Measurements from ENCODE around the gene RMND1. TPM values are rescaled to one million over a fixed set of nuclear protein-coding genes. Genes with fewer than 3 reads are reported as not detected.

RMND1 gene
- total and polyA plus RNA-seq, 9 of the 15 experiments (the other 6 are each of a cell fraction or from before 2014, with no cell fraction given): 26.9 to 47.8 (median 36.2) TPM

DNA sequence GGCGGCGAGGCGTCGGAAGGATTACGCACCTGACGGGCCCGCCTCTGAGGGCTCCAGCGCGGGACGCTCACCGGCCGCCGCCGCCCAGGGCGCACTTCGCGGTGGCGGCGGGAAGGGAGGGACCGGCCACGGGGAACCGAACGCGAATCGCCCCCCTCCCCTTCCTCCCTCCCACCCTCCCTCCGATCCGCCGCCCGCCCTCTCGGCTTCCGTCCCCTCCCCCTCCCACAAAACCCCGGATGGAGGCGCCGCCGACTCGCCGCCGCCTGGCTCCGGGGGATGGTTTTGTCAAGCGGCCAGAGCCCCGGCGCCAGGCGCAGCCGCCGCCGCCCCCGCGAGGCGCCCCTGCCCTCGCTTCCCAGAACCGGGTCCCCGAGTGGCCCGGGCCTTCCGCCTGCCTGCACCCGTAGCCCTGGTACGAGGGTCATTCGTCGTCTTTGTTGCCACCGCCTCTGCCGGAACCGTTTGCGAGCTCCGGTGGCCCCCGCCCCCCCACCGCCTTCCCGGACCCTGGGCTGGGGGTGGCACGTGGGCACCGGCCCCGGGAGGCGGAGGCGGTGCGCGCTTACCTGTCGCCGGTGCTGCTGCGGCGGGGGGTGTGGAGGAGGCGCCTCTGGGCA lies 61.0 kb downstream of the RMND1 start (continued):
- TF ChIP-seq, protein P1, sequence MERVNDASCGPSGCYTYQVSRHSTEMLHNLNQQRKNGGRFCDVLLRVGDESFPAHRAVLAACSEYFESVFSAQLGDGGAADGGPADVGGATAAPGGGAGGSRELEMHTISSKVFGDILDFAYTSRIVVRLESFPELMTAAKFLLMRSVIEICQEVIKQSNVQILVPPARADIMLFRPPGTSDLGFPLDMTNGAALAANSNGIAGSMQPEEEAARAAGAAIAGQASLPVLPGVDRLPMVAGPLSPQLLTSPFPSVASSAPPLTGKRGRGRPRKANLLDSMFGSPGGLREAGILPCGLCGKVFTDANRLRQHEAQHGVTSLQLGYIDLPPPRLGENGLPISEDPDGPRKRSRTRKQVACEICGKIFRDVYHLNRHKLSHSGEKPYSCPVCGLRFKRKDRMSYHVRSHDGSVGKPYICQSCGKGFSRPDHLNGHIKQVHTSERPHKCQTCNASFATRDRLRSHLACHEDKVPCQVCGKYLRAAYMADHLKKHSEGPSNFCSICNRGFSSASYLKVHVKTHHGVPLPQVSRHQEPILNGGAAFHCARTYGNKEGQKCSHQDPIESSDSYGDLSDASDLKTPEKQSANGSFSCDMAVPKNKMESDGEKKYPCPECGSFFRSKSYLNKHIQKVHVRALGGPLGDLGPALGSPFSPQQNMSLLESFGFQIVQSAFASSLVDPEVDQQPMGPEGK (CRISPR knock-in tag; IDR thresholded peaks at IDR 0.05; ENCODE audit: borderline replicate concordance): no peak
- TF ChIP-seq RBM22 (IDR thresholded peaks at IDR 0.05; ENCODE audit: low read depth, low read length, poor library complexity, severe bottlenecking) (peak; percentile 94), LARP7 (IDR thresholded peaks at IDR 0.05) (no peak), WHSC1 (IDR thresholded peaks at IDR 0.05; ENCODE audit: low read length) (no peak), MCM5 (IDR thresholded peaks at IDR 0.05; ENCODE audit: low read depth) (no peak), HEY1 (CRISPR knock-in tag; IDR thresholded peaks at IDR 0.05; ENCODE audit: borderline replicate concordance) (no peak), KHSRP (IDR thresholded peaks at IDR 0.05) (no peak), HIVEP1 (CRISPR knock-in tag; IDR thresholded peaks at IDR 0.05) (no peak), NFXL1 (CRISPR knock-in tag; IDR thresholded peaks at IDR 0.05) (no peak), NFYB (IDR thresholded peaks at IDR 0.05; ENCODE audit: extremely low read depth, insufficient read length) (no peak), RBM14 (IDR thresholded peaks at IDR 0.05; ENCODE audit: borderline replicate concordance, insufficient read depth, low read depth, low read length) (peak; percentile 90; the same call in 1 of the 2 replicates), HMG20B (CRISPR knock-in tag; IDR thresholded peaks at IDR 0.05) (no peak), ZNF239 (CRISPR knock-in tag; IDR thresholded peaks at IDR 0.05) (no peak), CHD2 (IDR thresholded peaks at IDR 0.05; ENCODE audit: low read depth, low read length) (no peak), SIN3A (IDR thresholded peaks at IDR 0.05; ENCODE audit: borderline replicate concordance in 2 of 2, control insufficient read depth in 1 of 2, low read depth in 2 of 2, low read length in 2 of 2) (peak in 1 of 2 experiments; percentile 12; a peak in 2 of 4 replicates)
- TF ChIP-seq, protein P2, sequence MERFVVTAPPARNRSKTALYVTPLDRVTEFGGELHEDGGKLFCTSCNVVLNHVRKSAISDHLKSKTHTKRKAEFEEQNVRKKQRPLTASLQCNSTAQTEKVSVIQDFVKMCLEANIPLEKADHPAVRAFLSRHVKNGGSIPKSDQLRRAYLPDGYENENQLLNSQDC (CRISPR knock-in tag; IDR thresholded peaks at IDR 0.05): peak; percentile 95; the same call in 1 of the 2 replicates
- TF ChIP-seq, protein P3, sequence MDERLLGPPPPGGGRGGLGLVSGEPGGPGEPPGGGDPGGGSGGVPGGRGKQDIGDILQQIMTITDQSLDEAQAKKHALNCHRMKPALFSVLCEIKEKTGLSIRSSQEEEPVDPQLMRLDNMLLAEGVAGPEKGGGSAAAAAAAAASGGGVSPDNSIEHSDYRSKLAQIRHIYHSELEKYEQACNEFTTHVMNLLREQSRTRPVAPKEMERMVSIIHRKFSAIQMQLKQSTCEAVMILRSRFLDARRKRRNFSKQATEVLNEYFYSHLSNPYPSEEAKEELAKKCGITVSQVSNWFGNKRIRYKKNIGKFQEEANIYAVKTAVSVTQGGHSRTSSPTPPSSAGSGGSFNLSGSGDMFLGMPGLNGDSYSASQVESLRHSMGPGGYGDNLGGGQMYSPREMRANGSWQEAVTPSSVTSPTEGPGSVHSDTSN (CRISPR knock-in tag; IDR thresholded peaks at IDR 0.05; ENCODE audit: low read depth): no peak
- TF ChIP-seq, protein P3 (tag; conservative IDR thresholded peaks at IDR 0.05; ENCODE audit: low read depth): no peak
- TF ChIP-seq, protein P4, sequence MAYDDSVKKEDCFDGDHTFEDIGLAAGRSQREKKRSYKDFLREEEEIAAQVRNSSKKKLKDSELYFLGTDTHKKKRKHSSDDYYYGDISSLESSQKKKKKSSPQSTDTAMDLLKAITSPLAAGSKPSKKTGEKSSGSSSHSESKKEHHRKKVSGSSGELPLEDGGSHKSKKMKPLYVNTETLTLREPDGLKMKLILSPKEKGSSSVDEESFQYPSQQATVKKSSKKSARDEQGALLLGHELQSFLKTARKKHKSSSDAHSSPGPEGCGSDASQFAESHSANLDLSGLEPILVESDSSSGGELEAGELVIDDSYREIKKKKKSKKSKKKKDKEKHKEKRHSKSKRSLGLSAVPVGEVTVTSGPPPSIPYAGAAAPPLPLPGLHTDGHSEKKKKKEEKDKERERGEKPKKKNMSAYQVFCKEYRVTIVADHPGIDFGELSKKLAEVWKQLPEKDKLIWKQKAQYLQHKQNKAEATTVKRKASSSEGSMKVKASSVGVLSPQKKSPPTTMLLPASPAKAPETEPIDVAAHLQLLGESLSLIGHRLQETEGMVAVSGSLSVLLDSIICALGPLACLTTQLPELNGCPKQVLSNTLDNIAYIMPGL (CRISPR knock-in tag; IDR thresholded peaks at IDR 0.05): 0 out of 2 replicates have a peak, but pooled peaks have one; percentile 59

Measured in K562 (cell line).